GM18505 (cell line): ENCODE measurements around the gene QSER1.
A peak's percentile ranks its signal among the peaks of the same experiment; 100 is the strongest.
"Not testable (repeated sequence)": the region's sequence is repeated elsewhere in the genome, so short reads cannot be mapped to it uniquely, and the experiment has no call there.

Source experiments
- ATAC-seq: cut with Tn5 transposase; IDR thresholded peaks from one replicate; pipeline ENCODE4 v1.9.1; 2021; ENCODE audit not compliant: unreplicated experiment
- POLR2A ChIP-seq: IDR thresholded peaks from 4 replicates; pipeline ENCODE4 v1.6.1; 2011; ENCODE audit warnings: borderline replicate concordance; ENCODE audit not compliant: insufficient read depth, insufficient read length; ENCODE audit errors: extremely low read depth

Gene QSER1

GRCh38 chr11:32892355-32893092, at the start of gene QSER1:
Gene QSER1 (plus strand): TSS chr11:32892811. CDS start chr11:32893126, 315 bp downstream.
- peak; percentile 64 for ATAC-seq

GRCh38 chr11:32843544-32843943, 49.1 kb upstream of the QSER1 start:
- no peak for TF ChIP-seq POLR2A

More at GRCh38 chr11:32892355-32893092, at the start of gene QSER1:
- TF ChIP-seq POLR2A = peak; percentile 92

GRCh38 chr11:32847511-32847910, 45.1 kb upstream of the QSER1 start:
- TF ChIP-seq POLR2A = no peak
- ATAC-seq = no peak

More at GRCh38 chr11:32843544-32843943, 49.1 kb upstream of the QSER1 start:
- ATAC-seq = no peak

- no peak for TF ChIP-seq POLR2A
- ATAC-seq = no peak
Measured at GRCh38 chr11:32849761-32850160, 42.9 kb upstream of the QSER1 start.

- no peak for ATAC-seq
- no peak for TF ChIP-seq POLR2A
Measured at GRCh38 chr11:32851251-32851650, 41.4 kb upstream of the QSER1 start.

GRCh38 chr11:32852207-32852606, 40.4 kb upstream of the QSER1 start:
- no peak for TF ChIP-seq POLR2A
- ATAC-seq = no peak

GRCh38 chr11:32855601-32856000, 37.0 kb upstream of the QSER1 start:
- no peak for TF ChIP-seq POLR2A
- no peak for ATAC-seq

GRCh38 chr11:32858731-32859130, 33.9 kb upstream of the QSER1 start:
- no peak for ATAC-seq
- no peak for TF ChIP-seq POLR2A

- ATAC-seq = no peak
- TF ChIP-seq POLR2A = no peak
Measured at GRCh38 chr11:32861850-32862577, 30.6 kb upstream of the QSER1 start.

GRCh38 chr11:32864555-32864954, 28.1 kb upstream of the QSER1 start:
- ATAC-seq = no peak
- no peak for TF ChIP-seq POLR2A

- not testable (repeated sequence) for ATAC-seq
Measured at GRCh38 chr11:32868752-32869151, 23.9 kb upstream of the QSER1 start.

GRCh38 chr11:32870676-32871075, 21.9 kb upstream of the QSER1 start:
- no peak for TF ChIP-seq POLR2A
- ATAC-seq = no peak

GRCh38 chr11:32874132-32874531, 18.5 kb upstream of the QSER1 start:
- ATAC-seq = no peak
- no peak for TF ChIP-seq POLR2A

GRCh38 chr11:32881286-32881685, 11.3 kb upstream of the QSER1 start:
- TF ChIP-seq POLR2A = no peak
- no peak for ATAC-seq
